ENCODE data around the gene NR1H2.

DNA sequence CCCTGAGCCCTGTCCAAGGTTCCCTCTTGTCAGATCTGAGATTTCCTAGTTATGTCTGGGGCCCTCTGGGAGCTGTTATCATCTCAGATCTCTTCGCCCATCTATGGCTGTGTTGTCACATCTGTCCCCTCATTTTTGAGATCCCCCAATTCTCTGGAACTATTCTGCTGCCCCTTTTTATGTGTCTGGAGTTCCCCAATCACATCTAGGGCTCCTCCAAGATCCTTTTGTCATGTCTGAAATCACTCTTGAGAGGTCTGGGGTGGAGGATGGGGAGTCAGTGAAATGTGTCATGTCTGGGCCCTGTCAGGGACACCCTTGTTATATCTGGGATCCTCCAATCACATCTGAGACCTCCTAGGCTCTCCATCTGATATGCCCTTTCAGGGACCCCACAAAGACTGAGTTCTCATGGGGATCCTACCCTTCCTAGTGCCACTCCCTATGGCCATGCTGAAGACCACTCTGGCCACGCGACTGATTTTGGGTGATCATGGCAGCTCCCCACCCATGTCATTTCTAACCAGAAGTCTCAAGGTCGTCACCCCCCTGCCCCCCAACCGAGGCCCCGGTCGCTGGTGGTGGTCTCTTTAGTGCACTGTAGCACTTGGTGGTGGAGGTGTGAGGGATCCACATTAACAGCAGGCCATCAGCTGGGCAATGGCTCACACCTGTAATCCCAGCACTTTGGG, 52.7 kb downstream of the NR1H2 start:
- TF ChIP-seq, protein P1, sequence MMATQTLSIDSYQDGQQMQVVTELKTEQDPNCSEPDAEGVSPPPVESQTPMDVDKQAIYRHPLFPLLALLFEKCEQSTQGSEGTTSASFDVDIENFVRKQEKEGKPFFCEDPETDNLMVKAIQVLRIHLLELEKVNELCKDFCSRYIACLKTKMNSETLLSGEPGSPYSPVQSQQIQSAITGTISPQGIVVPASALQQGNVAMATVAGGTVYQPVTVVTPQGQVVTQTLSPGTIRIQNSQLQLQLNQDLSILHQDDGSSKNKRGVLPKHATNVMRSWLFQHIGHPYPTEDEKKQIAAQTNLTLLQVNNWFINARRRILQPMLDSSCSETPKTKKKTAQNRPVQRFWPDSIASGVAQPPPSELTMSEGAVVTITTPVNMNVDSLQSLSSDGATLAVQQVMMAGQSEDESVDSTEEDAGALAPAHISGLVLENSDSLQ (IDR thresholded peaks at IDR 0.05): no peak
- TF ChIP-seq FOXK2 (IDR thresholded peaks at IDR 0.05) (no peak), BHLHE40 (IDR thresholded peaks at IDR 0.05; ENCODE audit: borderline replicate concordance) (no peak), FOXA1 (IDR thresholded peaks at IDR 0.05) (no peak), LEF1 (IDR thresholded peaks at IDR 0.05; ENCODE audit: borderline replicate concordance) (no peak), FOXM1 (IDR thresholded peaks at IDR 0.05; ENCODE audit: borderline replicate concordance) (no peak), SP1 (IDR thresholded peaks at IDR 0.05) (no peak), NFRKB (IDR thresholded peaks at IDR 0.05) (no peak), TARDBP (IDR thresholded peaks at IDR 0.05) (no peak), ARNT (IDR thresholded peaks at IDR 0.05) (no peak), SUZ12 (IDR thresholded peaks at IDR 0.05) (no peak), ELF4 (IDR thresholded peaks at IDR 0.05) (no peak)
